Measurements from ENCODE around the gene SIGLEC10.

The SIGLEC10 gene

DNA sequence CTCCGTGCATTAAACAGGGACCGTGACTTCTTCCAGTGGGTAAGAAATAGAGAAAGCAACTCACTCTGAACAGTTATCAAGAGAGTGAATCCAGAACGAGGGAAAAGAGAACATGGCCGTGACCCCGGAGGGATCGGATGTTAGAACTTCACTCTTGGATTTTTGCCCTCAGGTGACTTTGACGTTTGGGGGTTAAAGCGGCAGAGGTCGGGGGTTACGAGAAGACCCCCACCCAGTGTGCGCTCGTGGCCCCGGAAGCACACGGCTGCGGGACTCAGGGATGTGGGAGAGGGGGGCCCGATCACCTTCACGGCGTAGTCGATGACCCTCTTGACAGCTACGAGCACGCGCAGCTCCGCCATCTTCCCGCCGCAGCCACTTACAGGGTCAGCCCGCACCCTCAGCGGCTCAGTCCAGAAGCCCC lies 51.5 kb downstream of the SIGLEC10 start, which contains the start of gene ETFB:
TSS of gene ETFB (minus strand) at position 424 of the 424 bp plus-strand sequence. CDS start at position 362, 62 bp downstream.
- H3K27me3 Mint-ChIP-seq = no peaks in the 10 kb centered on the region
- H3K4me3 Mint-ChIP-seq = peak within 1 kb of the TSS; percentile 100
- no peaks in the 10 kb centered on the region for H3K9me3 Mint-ChIP-seq
- H3K36me3 Mint-ChIP-seq = no peaks in the 10 kb centered on the region
- peak within 1 kb of the TSS; percentile 97 for H3K27ac Mint-ChIP-seq
- peaks cover 64% of the 10 kb centered on the region for H3K4me1 Mint-ChIP-seq

DNA sequence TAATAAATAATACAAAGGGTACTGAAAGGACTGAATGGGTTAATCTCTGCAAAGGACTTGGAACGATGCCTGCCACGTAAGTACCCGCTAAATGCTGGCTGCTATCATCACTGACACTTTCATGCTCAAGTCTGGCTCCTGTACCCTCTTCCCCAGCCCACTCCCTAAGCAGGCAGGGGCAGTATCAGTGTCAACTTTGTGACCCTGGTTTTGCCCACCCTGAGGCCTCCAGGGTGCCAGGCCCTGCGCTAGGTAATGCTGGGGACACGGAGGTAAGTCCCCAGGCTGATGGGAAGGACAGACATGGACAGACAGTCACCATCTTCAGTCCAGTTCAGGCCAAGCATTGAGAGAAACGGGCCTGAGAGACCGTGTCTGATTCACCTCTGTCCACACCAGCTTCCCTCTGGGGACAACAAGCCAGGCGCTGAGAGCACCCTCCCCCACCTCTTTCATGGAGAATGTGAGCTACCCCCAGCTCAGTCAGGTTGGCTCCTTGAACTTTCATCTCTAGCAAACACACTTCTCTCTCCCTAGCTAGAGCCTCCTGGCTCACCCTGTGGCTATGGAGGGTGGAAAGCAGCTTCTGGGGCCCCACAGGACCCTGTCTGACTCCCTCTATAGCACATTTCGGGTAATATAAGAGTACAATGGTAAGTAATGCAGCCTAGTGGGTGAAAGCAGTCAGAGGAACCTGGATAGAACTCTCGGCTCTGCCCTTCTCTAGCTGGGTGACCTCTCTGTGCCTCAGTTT lies 52.1 kb downstream of the SIGLEC10 start:
- peak overlapping the region; percentile 100 for H3K4me3 Mint-ChIP-seq
- no peaks in the 10 kb centered on the region for H3K9me3 Mint-ChIP-seq
- no peaks in the 10 kb centered on the region for H3K27me3 Mint-ChIP-seq

DNA sequence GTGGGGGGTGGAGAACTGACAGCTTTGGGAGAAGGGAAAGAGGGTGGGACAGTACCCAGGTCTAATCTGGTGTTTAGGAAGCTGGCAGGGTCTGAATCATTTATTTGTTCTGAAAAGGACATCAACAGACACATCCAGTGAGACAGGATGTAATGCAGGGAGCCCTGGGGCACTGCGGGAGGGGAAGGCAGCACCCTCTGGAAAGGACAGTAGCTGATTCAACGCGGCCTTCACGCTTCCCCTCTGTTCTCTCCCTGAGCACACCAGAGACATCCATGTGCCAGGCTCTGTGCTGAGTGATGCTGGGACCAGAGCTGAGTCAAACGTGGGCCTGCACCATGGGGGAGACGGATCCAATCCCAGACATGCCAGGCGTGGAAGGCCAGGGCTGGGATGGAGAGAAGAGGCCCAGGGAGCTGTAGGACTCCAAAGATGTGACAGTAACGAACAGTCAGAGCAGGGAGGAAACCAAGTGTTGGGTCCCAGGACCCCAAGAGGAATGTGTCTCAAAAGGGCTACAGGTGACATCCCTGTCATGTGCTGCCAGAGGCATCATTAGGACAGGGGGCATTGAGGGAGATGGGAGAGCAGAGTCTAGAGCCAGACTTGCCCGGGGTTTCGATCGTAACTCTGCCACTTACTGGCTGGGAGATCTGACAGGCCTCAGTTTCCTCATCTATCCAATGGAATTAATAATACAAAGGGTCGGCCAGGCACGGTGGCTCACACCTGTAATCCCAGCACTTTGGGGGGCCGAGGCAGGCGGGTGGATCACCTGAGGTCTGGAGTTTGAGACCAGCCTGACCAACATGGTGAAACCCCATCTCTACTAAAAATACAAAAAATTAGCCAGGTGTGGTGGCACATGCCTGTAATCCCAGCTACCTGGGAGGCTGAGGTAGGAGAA lies 53.0 kb downstream of the SIGLEC10 start:
- H3K4me3 Mint-ChIP-seq = peak overlapping the region; percentile 52
- peak overlapping the region; percentile 82 for H3K27ac Mint-ChIP-seq
- no peaks in the 10 kb centered on the region for H3K36me3 Mint-ChIP-seq
- H3K27me3 Mint-ChIP-seq = no peaks in the 10 kb centered on the region
- H3K4me1 Mint-ChIP-seq = peaks cover 56% of the 10 kb centered on the region
- H3K9me3 Mint-ChIP-seq = no peaks in the 10 kb centered on the region

More for the DNA sequence above, 52.1 kb downstream of the SIGLEC10 start:
- Mint-ChIP-seq H3K27ac (peak overlapping the region; percentile 97), H3K36me3 (no peaks in the 10 kb centered on the region), H3K4me1 (peaks cover 58% of the 10 kb centered on the region)

DNA sequence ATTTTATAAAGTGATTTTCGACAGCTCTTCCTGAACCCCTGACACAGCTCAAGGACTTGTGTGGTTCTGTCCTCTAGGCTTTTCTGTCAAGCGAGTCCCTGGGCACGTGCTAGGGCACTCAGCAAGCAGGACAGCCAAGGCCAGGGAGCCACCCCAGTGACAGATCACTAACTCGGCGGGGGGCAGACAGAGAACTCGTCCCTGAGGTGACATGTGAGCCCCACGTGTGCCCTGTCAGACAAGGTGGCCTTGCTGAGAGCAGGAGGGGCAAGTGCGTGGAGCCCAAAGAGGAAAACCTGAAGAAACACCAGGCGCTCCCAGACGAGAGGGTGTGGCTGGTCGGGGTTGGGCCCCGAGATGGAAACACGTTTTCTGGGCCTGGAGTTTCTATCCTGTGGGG lies 56.2 kb downstream of the SIGLEC10 start:
- H3K4me3 Mint-ChIP-seq = no peak overlapping the region
- peaks cover 48% of the 10 kb centered on the region for H3K4me1 Mint-ChIP-seq
- H3K27ac Mint-ChIP-seq = no peak overlapping the region

More for the DNA sequence above, 56.2 kb downstream of the SIGLEC10 start:
- Mint-ChIP-seq H3K27me3 (no peaks in the 10 kb centered on the region), H3K36me3 (no peaks in the 10 kb centered on the region), H3K9me3 (no peaks in the 10 kb centered on the region)

Measured in activated naive CD4-positive, alpha-beta T cell treated with anti-CD3 and anti-CD28 coated beads, Interleukin-2, amount 50 U/mL, for 24 hours (primary cell).